GM23338 (cell line): ENCODE measurements around the gene GPR146. TPM values are rescaled to one million over a fixed set of nuclear protein-coding genes. Genes with fewer than 3 reads are reported as not detected.

Source experiments
- EZH2 ChIP-seq: fragments of 200-600 bp; sonication (generic); IDR thresholded peaks from one replicate; pipeline ENCODE4 v1.8.0; 2017; ENCODE audit warnings: antibody characterized with exemption, mild to moderate bottlenecking, low read depth; ENCODE audit not compliant: unreplicated experiment
- REST ChIP-seq: IDR thresholded peaks from one replicate; pipeline ENCODE4 v1.6.1; 2018; ENCODE audit warnings: antibody characterized with exemption; ENCODE audit not compliant: unreplicated experiment
- ZNF114 ChIP-seq: fragments of 250-450 bp; sonication (Bioruptor Pico); IDR thresholded peaks from 2 replicates; pipeline ENCODE4 v1.5.0; 2020; ENCODE audit warnings: mild to moderate bottlenecking, moderate library complexity
- ZNF462 ChIP-seq: fragments of 250-450 bp; sonication (Bioruptor Pico); IDR thresholded peaks from 2 replicates; pipeline ENCODE4 v1.5.0; 2020; ENCODE audit warnings: mild to moderate bottlenecking, moderate library complexity
- polyA plus RNA-seq: library from polyadenylated mRNA; unstranded; fragments of >200 nt; fragmentation: Nextera tagmentation; extraction: Ambion mirVana; gene quantifications from 2 replicates; pipeline ENCODE4 v1.2.1, GENCODE V29; 2016
- total RNA-seq: library from RNA; depleted of rRNA; stranded (reverse); fragments of >200 nt; shearing (Covaris generic); gene quantifications from 2 replicates; pipeline ENCODE4 v1.2.3, GENCODE V29; 2014

GPR146 gene
- total and polyA plus RNA-seq, 2 experiments from 2014 or later = 0.28 to 0.37 TPM

GRCh38 chr7:1025743-1026581 lies 18.4 kb upstream of the GPR146 start (continued):
- TF ChIP-seq ZNF462 (no peak), ZNF114 (CRISPR knock-in tag) (no peak), REST (no peak), EZH2 (no peak)
